Tibial nerve (tissue), 3 donors: ENCODE measurements around the gene EEPD1.

Experiments
- CTCF ChIP-seq, 5 experiments: fragments of 200-600 bp in 3 of 5; fragments of 450-650 bp in 2 of 5; sonication (generic) in 3 of 5; IDR thresholded peaks; one replicate each; pipeline ENCODE4 v1.5.1; 2016 to 2019; ENCODE audit warnings: antibody characterized with exemption in 5 of 5, mild to moderate bottlenecking in 3 of 5, moderate library complexity in 2 of 5
- POLR2A ChIP-seq, 2 donors: fragments of 450-650 bp; IDR thresholded peaks; one replicate each; pipeline ENCODE4 v1.6.1; 2017; ENCODE audit warnings: antibody characterized with exemption in 2 of 2, mild to moderate bottlenecking in 2 of 2, moderate library complexity in 2 of 2

GRCh38 chr7:36344622-36345021 lies 191.6 kb downstream of the EEPD1 start:
- no peak for TF ChIP-seq CTCF (IDR thresholded peaks at IDR 0.05)
- TF ChIP-seq POLR2A (IDR thresholded peaks at IDR 0.05) = no peak
